Thyroid gland (tissue), 4 donors: ENCODE data around the gene SECTM1.

Experiments used
- CTCF ChIP-seq, 6 experiments: fragments of 200-600 bp in 3 of 6; fragments of 450-650 bp in 3 of 6; sonication (generic) in 3 of 6; IDR thresholded peaks; one replicate each; pipeline ENCODE4 v1.5.1; 2016 to 2019; ENCODE audit warnings: antibody characterized with exemption in 6 of 6, mild to moderate bottlenecking in 2 of 6, inconsistent platforms in 1 of 6, moderate library complexity in 1 of 6
- POLR2A ChIP-seq, 2 donors: fragments of 450-650 bp; IDR thresholded peaks; one replicate each; pipeline ENCODE4 v1.6.1; 2017; ENCODE audit warnings: antibody characterized with exemption in 2 of 2, mild to moderate bottlenecking in 2 of 2, moderate library complexity in 1 of 2

GRCh38 chr17:82351713-82352488, 18.3 kb upstream of the SECTM1 start:
- TF ChIP-seq CTCF (IDR thresholded peaks at IDR 0.05), result peak; percentile 84 to 94 (median 90)
- no peak for TF ChIP-seq POLR2A (IDR thresholded peaks at IDR 0.05)
